Measurements from ENCODE around the gene VIT.

DNA sequence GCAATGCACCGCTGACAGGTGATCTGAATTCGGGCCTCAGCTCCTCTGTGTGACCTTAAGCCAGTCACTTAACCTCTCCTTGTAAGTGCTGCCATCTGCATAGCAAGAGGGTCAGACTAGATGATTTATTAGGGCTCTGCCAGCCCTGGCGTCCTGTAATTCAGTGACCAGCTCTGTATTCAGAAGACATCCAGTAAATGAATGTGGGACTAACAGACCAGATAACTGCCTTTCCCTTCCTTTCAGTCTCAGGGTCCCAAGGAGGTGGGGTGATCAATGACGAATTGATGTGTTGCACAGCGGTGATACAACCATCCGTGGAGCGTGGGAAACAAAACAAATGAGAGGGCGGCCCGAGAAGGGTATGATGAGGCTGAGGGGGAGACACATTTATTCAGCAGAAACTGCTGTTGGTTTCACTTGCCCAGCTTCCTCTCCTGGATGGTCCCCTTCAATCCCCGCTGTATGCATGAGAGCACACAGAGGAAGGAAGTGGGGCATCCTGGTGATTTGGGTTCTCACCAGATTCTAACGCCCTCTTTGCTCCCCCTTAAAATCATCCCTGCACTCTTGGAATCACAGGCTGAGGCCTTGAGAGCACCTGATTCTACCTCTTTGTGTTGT, 92.8 kb downstream of the VIT start:
- TF ChIP-seq, protein P1, sequence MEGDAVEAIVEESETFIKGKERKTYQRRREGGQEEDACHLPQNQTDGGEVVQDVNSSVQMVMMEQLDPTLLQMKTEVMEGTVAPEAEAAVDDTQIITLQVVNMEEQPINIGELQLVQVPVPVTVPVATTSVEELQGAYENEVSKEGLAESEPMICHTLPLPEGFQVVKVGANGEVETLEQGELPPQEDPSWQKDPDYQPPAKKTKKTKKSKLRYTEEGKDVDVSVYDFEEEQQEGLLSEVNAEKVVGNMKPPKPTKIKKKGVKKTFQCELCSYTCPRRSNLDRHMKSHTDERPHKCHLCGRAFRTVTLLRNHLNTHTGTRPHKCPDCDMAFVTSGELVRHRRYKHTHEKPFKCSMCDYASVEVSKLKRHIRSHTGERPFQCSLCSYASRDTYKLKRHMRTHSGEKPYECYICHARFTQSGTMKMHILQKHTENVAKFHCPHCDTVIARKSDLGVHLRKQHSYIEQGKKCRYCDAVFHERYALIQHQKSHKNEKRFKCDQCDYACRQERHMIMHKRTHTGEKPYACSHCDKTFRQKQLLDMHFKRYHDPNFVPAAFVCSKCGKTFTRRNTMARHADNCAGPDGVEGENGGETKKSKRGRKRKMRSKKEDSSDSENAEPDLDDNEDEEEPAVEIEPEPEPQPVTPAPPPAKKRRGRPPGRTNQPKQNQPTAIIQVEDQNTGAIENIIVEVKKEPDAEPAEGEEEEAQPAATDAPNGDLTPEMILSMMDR (conservative IDR thresholded peaks at IDR 0.05; ENCODE audit: low read depth in 2 of 2) = no peak
- no peak for TF ChIP-seq EZH2 (IDR thresholded peaks at IDR 0.05; ENCODE audit: low read depth, unreplicated experiment)
- TF ChIP-seq POLR2AphosphoS5 (IDR thresholded peaks at IDR 0.05; ENCODE audit: low read depth) = no peak
- TF ChIP-seq JUNB (IDR thresholded peaks at IDR 0.05; ENCODE audit: unreplicated experiment) = no peak
- no peak for TF ChIP-seq ZNF331 (CRISPR knock-in tag; IDR thresholded peaks at IDR 0.05; ENCODE audit: low read depth)

Measured in GM23338 (cell line).